Neuronal stem cell (in vitro differentiated cells): ENCODE measurements around the gene RNF135.

Experiments used
- DNase-seq: peaks from one replicate; pipeline ENCODE4 v3.0.0-alpha.2; 2013; ENCODE audit warnings: low spot score
- H2AFZ ChIP-seq: one replicate; pipeline ENCODE4 v1.6.1; 2013; ENCODE audit warnings: mild to moderate bottlenecking, low read length, inconsistent platforms
- H2AK5ac ChIP-seq: 2 replicates; pipeline ENCODE4 v1.6.1; 2013; ENCODE audit warnings: low read depth, mild to moderate bottlenecking, inconsistent platforms, low read length, moderate library complexity, mixed read lengths
- H2BK120ac ChIP-seq: 2 replicates; pipeline ENCODE4 v1.6.1; 2013; ENCODE audit warnings: low read depth, mild to moderate bottlenecking, inconsistent platforms, low read length, moderate library complexity, mixed read lengths
- H2BK12ac ChIP-seq: one replicate; pipeline ENCODE4 v1.6.1; 2013; ENCODE audit warnings: low read length, inconsistent platforms
- H2BK15ac ChIP-seq: 2 replicates; pipeline ENCODE4 v1.6.1; 2013; ENCODE audit warnings: mild to moderate bottlenecking, low read length, inconsistent platforms, mixed read lengths
- H2BK5ac ChIP-seq: one replicate; pipeline ENCODE4 v1.6.1; 2013; ENCODE audit warnings: inconsistent platforms, mild to moderate bottlenecking, low read length, moderate library complexity
- H3K14ac ChIP-seq: one replicate; pipeline ENCODE4 v1.6.1; 2013; ENCODE audit warnings: low read length, inconsistent platforms
- H3K18ac ChIP-seq: 2 replicates; pipeline ENCODE4 v1.6.1; 2013; ENCODE audit warnings: low read length, inconsistent platforms
- H3K23ac ChIP-seq: 2 replicates; pipeline ENCODE4 v1.6.1; 2013; ENCODE audit warnings: low read depth, mild to moderate bottlenecking, mixed read lengths, low read length, inconsistent platforms; ENCODE audit not compliant: poor library complexity
- H3K27ac ChIP-seq: replicated peaks from 3 replicates; pipeline ENCODE4 v1.5.1; 2013; ENCODE audit warnings: low read length, inconsistent platforms
- H3K27me3 ChIP-seq, 3 experiments: 2 replicates each; pipeline ENCODE4 v1.6.1; 2013; ENCODE audit warnings: low read length in 3 of 3, mild to moderate bottlenecking in 2 of 3, inconsistent platforms in 1 of 3, low read depth in 1 of 3, mixed read lengths in 1 of 3, moderate library complexity in 1 of 3; ENCODE audit not compliant: control insufficient read depth in 3 of 3, insufficient read depth in 3 of 3
- H3K36me3 ChIP-seq, 2 donors: replicated peaks in 1 of 2; 2 replicates each; pipeline ENCODE4 v1.6.1; 2013; ENCODE audit warnings: low read length in 2 of 2; ENCODE audit not compliant: control insufficient read depth in 2 of 2, insufficient read depth in 2 of 2
- H3K4ac ChIP-seq: 2 replicates; pipeline ENCODE4 v1.6.1; 2013; ENCODE audit warnings: inconsistent platforms, mild to moderate bottlenecking, low read length, moderate library complexity
- H3K4me1 ChIP-seq, 2 donors: 1 replicate in 1 of 2; 2 replicates in 1 of 2; pipeline ENCODE4 v1.6.1; 2013; ENCODE audit warnings: low read length in 2 of 2, low read depth in 1 of 2; ENCODE audit not compliant: control insufficient read depth in 2 of 2, insufficient read depth in 1 of 2
- H3K4me2 ChIP-seq: one replicate; pipeline ENCODE4 v1.6.1; 2013; ENCODE audit warnings: mild to moderate bottlenecking, low read length, inconsistent platforms; ENCODE audit not compliant: insufficient read depth, poor library complexity, severe bottlenecking
- H3K4me3 ChIP-seq, 2 donors: 2 replicates each; pipeline ENCODE4 v1.5.1; 2013; ENCODE audit warnings: low read length in 2 of 2, mild to moderate bottlenecking in 2 of 2, inconsistent platforms in 1 of 2, moderate library complexity in 1 of 2
- H3K79me1 ChIP-seq: one replicate; pipeline ENCODE4 v1.6.1; 2013; ENCODE audit warnings: low read depth, mild to moderate bottlenecking, inconsistent platforms, low read length, moderate library complexity
- H3K9ac ChIP-seq: one replicate; pipeline ENCODE4 v1.6.1; 2013; ENCODE audit warnings: mild to moderate bottlenecking, low read depth, low read length, inconsistent platforms; ENCODE audit not compliant: poor library complexity
- H3K9me3 ChIP-seq, 2 donors: replicated peaks in 1 of 2; 2 replicates each; pipeline versions ENCODE3 to v1.6.1; 2013; ENCODE audit warnings: low read length in 2 of 2, mild to moderate bottlenecking in 2 of 2, inconsistent platforms in 1 of 2, low read depth in 1 of 2, mixed read lengths in 1 of 2, moderate library complexity in 1 of 2; ENCODE audit not compliant: control insufficient read depth in 2 of 2, insufficient read depth in 1 of 2
- H4K8ac ChIP-seq: one replicate; pipeline ENCODE4 v1.6.1; 2013; ENCODE audit warnings: low read depth, mild to moderate bottlenecking, inconsistent platforms, low read length, moderate library complexity
- H4K91ac ChIP-seq: one replicate; pipeline ENCODE4 v1.6.1; 2013; ENCODE audit warnings: low read length, low read depth, mild to moderate bottlenecking, inconsistent platforms; ENCODE audit not compliant: poor library complexity
- whole genome bisulfite sequencing, 2 donors: extraction: QIAGEN DNeasy Blood & Tissue Kit; methylation state at CpG; one replicate each; pipeline ENCODE4 v1.1.7; 2013; ENCODE audit warnings: missing lambda C conversion rate in 2 of 2, mixed read lengths in 1 of 2; ENCODE audit not compliant: insufficient read length in 2 of 2, insufficient replicate concordance in 1 of 2; ENCODE audit errors: extremely low coverage in 2 of 2; 5-methylcytosine and 5-hydroxymethylcytosine counted together

RNF135 gene

DNA sequence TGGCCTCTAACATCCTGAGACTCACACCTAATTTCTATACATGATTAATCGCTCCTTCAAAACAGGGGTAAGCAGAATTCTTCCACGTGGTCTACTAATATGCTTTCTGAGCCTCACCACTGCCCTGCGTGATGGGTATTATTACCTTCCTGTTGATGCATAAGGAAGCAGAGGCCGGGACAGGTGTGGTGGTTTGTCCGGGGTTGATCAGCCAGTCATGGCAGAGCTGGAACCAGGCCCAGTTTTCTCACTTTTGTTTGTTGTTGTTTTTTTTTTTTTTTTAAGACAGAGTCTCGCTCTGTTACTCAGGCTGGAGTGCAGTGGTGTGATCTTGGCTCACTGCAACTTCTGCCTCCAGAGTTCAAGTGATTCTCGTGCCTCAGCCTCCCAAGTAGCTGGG, 31.2 kb downstream of the RNF135 start:
- H2BK120ac ChIP-seq, result no peak overlapping the region
- H4K8ac ChIP-seq, result no peak overlapping the region
- no peaks in the 10 kb centered on the region for H3K4me1 ChIP-seq
- no peak overlapping the region for H3K27ac ChIP-seq
- H3K18ac ChIP-seq, result no peak overlapping the region
- no peak overlapping the region for H4K91ac ChIP-seq
- H2AFZ ChIP-seq, result no peak overlapping the region
- no peaks in the 10 kb centered on the region for H3K79me1 ChIP-seq
- H3K9me3 ChIP-seq, result no peaks in the 10 kb centered on the region
- WGBS, 2 donors, result no CpG with 5 or more reads among the region's 7 CpGs
- H3K14ac ChIP-seq, result no peak overlapping the region
- H2AK5ac ChIP-seq, result no peak overlapping the region
- no peak overlapping the region for H3K9ac ChIP-seq
- H2BK15ac ChIP-seq, result no peak overlapping the region
- H3K4me2 ChIP-seq, result no peak overlapping the region
- H3K23ac ChIP-seq, result no peak overlapping the region
- no peak overlapping the region for H2BK5ac ChIP-seq
- no peak overlapping the region for H3K4me3 ChIP-seq
- H3K36me3 ChIP-seq, result peaks cover 0 to 3% of the 10 kb centered on the region in 2 donors
- H2BK12ac ChIP-seq, result no peak overlapping the region
- H3K27me3 ChIP-seq, result no peaks in the 10 kb centered on the region
- H3K4ac ChIP-seq, result no peak overlapping the region
- no peak for DNase-seq

DNA sequence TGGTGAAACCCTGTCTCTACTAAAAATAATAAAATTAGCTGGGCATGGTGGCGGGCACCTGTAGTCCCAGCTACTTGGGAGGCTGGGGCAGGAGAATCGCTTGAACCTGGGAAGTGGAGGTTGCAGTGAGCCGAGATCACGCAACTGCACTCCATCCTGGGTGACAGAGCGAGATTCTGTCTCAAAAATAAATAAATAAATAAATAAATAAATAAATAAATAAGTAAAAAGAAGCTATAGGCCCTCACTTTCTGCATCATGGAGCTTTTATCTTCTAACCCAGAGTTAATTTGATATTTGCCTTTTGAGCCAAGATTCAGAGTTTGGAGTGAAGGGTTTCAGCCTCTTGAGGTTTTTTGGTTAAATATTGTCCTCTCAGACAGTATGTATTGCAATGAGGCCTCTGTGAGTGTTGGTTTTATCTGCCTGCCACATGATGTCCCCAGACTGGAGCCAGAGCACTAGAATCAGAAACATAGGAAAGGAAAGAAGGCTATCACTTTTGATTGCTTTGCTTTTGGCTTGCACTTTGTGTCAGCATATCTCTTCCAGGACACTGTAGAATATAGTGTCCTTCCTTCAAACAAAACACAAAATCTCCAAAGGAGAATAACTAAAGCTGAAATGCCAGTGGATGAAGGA, 32.5 kb downstream of the RNF135 start:
- no peak overlapping the region for H3K4ac ChIP-seq
- no peak overlapping the region for H3K14ac ChIP-seq
- H2AFZ ChIP-seq, result no peak overlapping the region
- no peak overlapping the region for H3K4me2 ChIP-seq
- H2BK5ac ChIP-seq, result no peak overlapping the region
- H2AK5ac ChIP-seq, result no peak overlapping the region
- no peak overlapping the region for H2BK120ac ChIP-seq
- H4K8ac ChIP-seq, result no peak overlapping the region
- peaks cover 0 to 8% of the 10 kb centered on the region in 2 donors for H3K9me3 ChIP-seq
- no peaks in the 10 kb centered on the region for H3K4me1 ChIP-seq
- H3K9ac ChIP-seq, result no peak overlapping the region
- H3K27me3 ChIP-seq, result peaks cover 0 to 10% (median 2%) of the 10 kb centered on the region in 3 experiments
- WGBS, 2 donors, result no CpG with 5 or more reads among the region's 5 CpGs
- H2BK15ac ChIP-seq, result no peak overlapping the region
- no peak overlapping the region for H3K18ac ChIP-seq
- peaks cover 0 to 2% of the 10 kb centered on the region in 2 donors for H3K36me3 ChIP-seq
- no peak overlapping the region for H3K23ac ChIP-seq
- peaks cover under 1% of the 10 kb centered on the region for H3K79me1 ChIP-seq
- no peak overlapping the region for H3K4me3 ChIP-seq
- no peak overlapping the region for H2BK12ac ChIP-seq
- no peak for DNase-seq
- H3K27ac ChIP-seq, result no peak overlapping the region
- H4K91ac ChIP-seq, result no peak overlapping the region

GRCh38 chr17:31004160-31004559, 33.3 kb downstream of the RNF135 start:
- H4K8ac ChIP-seq, result no peak overlapping the region
- peaks cover 0 to 2% of the 10 kb centered on the region in 2 donors for H3K36me3 ChIP-seq
- no peak overlapping the region for H3K4me2 ChIP-seq
- H3K18ac ChIP-seq, result no peak overlapping the region
- H3K14ac ChIP-seq, result no peak overlapping the region
- no peak overlapping the region for H2AK5ac ChIP-seq
- no peak overlapping the region for H3K4ac ChIP-seq
- no peak overlapping the region for H3K9ac ChIP-seq
- no peak overlapping the region for H3K23ac ChIP-seq
- H3K27ac ChIP-seq, result no peak overlapping the region
- H2AFZ ChIP-seq, result no peak overlapping the region
- no CpG with 5 or more reads among the region's 2 CpGs for WGBS, 2 donors
- no peak overlapping the region for H3K4me3 ChIP-seq
- no peak overlapping the region for H2BK5ac ChIP-seq
- H4K91ac ChIP-seq, result no peak overlapping the region
- peaks cover 3% of the 10 kb centered on the region for H3K79me1 ChIP-seq
- no peak overlapping the region for H2BK12ac ChIP-seq
- peaks cover 0 to 8% of the 10 kb centered on the region in 2 donors for H3K9me3 ChIP-seq
- H3K4me1 ChIP-seq, result no peaks in the 10 kb centered on the region
- DNase-seq, result no peak
- H3K27me3 ChIP-seq, result peaks cover 3 to 18% (median 10%) of the 10 kb centered on the region in 3 experiments
- H2BK120ac ChIP-seq, result no peak overlapping the region
- no peak overlapping the region for H2BK15ac ChIP-seq

DNA sequence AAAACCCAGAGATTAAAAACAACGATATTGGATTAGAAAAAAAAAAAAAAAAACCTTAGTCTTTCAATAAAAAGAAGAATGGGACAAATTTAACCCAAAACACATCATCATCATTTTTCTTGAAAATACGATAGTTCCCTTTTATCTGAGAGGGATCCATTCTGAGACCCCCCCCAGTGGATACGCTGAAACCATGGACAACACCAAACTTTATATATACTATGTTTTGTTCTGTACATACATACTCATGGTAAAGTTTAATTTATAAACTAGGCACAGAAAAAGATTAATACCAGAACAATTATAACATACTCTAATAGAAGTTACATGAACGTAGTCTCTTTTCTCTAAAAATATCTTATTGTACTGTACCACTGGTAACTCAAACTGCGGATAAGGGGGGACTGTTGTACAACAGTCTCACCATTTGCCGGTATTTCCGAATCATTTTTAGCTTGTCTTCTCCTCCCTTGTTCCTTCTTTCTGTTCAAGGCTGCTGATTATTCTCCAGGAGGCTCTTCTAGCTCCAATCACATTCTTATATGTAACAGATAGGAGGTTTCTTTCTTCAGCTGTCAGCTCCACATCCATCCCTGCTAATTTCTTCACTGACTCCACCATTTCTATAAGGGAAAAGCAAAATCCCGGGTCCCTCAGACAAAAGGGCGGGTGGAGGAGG, 37.0 kb downstream of the RNF135 start:
- no CpG with 5 or more reads among the region's 9 CpGs for WGBS, 2 donors
- peak overlapping the region; percentile 91 for H3K18ac ChIP-seq
- no peak overlapping the region for H2BK15ac ChIP-seq
- H2BK120ac ChIP-seq, result no peak overlapping the region
- H3K4ac ChIP-seq, result no peak overlapping the region
- H2AK5ac ChIP-seq, result no peak overlapping the region
- H3K9ac ChIP-seq, result no peak overlapping the region
- H3K27ac ChIP-seq, result no peak overlapping the region
- no peak overlapping the region for H4K8ac ChIP-seq
- H3K27me3 ChIP-seq, result peaks cover 4 to 25% (median 16%) of the 10 kb centered on the region in 3 experiments
- H2AFZ ChIP-seq, result peak overlapping the region; percentile 84
- no peak overlapping the region for H4K91ac ChIP-seq
- H3K36me3 ChIP-seq, result no peaks in the 10 kb centered on the region
- no peaks in the 10 kb centered on the region for H3K4me1 ChIP-seq
- H3K9me3 ChIP-seq, result peaks cover 0 to 8% of the 10 kb centered on the region in 2 donors
- no peak overlapping the region for H3K23ac ChIP-seq
- DNase-seq, result no peak
- no peak overlapping the region for H3K14ac ChIP-seq
- peak overlapping the region; percentile 83 for H3K4me2 ChIP-seq
- no peak overlapping the region for H2BK5ac ChIP-seq
- peak overlapping the region in 1 of 2 donors; percentile 77 for H3K4me3 ChIP-seq
- no peak overlapping the region for H2BK12ac ChIP-seq
- peaks cover 3% of the 10 kb centered on the region for H3K79me1 ChIP-seq
